ENCODE results near the gene ZSCAN23. TPM values are rescaled to one million over a fixed set of nuclear protein-coding genes. Genes with fewer than 3 reads are reported as not detected.
"Not testable (repeated sequence)": the region's sequence is repeated elsewhere in the genome, so short reads cannot be mapped to it uniquely, and the experiment has no call there.

The ZSCAN23 gene
- total RNA-seq, 1 experiment from 2014 or later: 5.4 TPM

- Histone ChIP-seq H3K27ac (ENCODE audit: low read depth, low read length, poor library complexity, severe bottlenecking) (no peak overlapping the region), H3K27me3 (replicated peaks; ENCODE audit: insufficient read depth, low read depth, low read length, poor library complexity) (no peaks in the 10 kb centered on the region), H3K4me1 (ENCODE audit: insufficient read depth, low read length, poor library complexity, severe bottlenecking) (no peaks in the 10 kb centered on the region), H3K4me3 (ENCODE audit: low read depth, low read length, poor library complexity, severe bottlenecking) (no peak overlapping the region), H3K9me3 (ENCODE audit: low read depth, low read length, poor library complexity, severe bottlenecking) (no peaks in the 10 kb centered on the region), H3K36me3 (ENCODE audit: insufficient read depth, low read length, poor library complexity, severe bottlenecking) (no peaks in the 10 kb centered on the region)
- DNase-seq (ENCODE audit: low spot score): no peak
- TF ChIP-seq CTCF (conservative IDR thresholded peaks at IDR 0.05; ENCODE audit: low read depth, low read length) (no peak), EZH2 (IDR thresholded peaks at IDR 0.05; ENCODE audit: borderline replicate concordance, low read depth, low read length, poor library complexity, severe bottlenecking) (no peak)
- CTCF ChIA-PET: no interaction called here
- intact Hi-C loops (cut with micrococcal nuclease; ENCODE audit: unreplicated experiment): no loop called here
- POLR2A ChIA-PET (ENCODE audit: low non-redundant PET): interaction anchor here (0.6 kb wide), 1 partner anchor 9 kb away, joined by 6 read pairs; no protein-coding TSS in a partner anchor
- BruUV-seq (replicated peaks): no TSS peak
Observed at GRCh38 chr6:28407401-28407800, 35.9 kb downstream of the ZSCAN23 start.

- H3K9me3 ChIP-seq (ENCODE audit: low read depth, low read length, poor library complexity, severe bottlenecking); H3K27me3 ChIP-seq (replicated peaks; ENCODE audit: insufficient read depth, low read depth, low read length, poor library complexity); H3K4me3 ChIP-seq (ENCODE audit: low read depth, low read length, poor library complexity, severe bottlenecking); H3K36me3 ChIP-seq (ENCODE audit: insufficient read depth, low read length, poor library complexity, severe bottlenecking); H3K4me1 ChIP-seq (ENCODE audit: insufficient read depth, low read length, poor library complexity, severe bottlenecking); POLR2A ChIA-PET (ENCODE audit: low non-redundant PET); BruUV-seq (replicated peaks); H3K27ac ChIP-seq (ENCODE audit: low read depth, low read length, poor library complexity, severe bottlenecking); DNase-seq (ENCODE audit: low spot score); CTCF ChIA-PET; intact Hi-C loops (cut with micrococcal nuclease; ENCODE audit: unreplicated experiment): not testable (repeated sequence)
Observed at GRCh38 chr6:28403923-28404322, 39.4 kb downstream of the ZSCAN23 start.

GRCh38 chr6:28402197-28402596, 41.1 kb downstream of the ZSCAN23 start:
- ChIA-PET POLR2A (ENCODE audit: low non-redundant PET) (no interaction called here), CTCF (no interaction called here)
- intact Hi-C loops (cut with micrococcal nuclease; ENCODE audit: unreplicated experiment): no loop called here
- BruUV-seq (replicated peaks): no TSS peak
- TF ChIP-seq EZH2 (IDR thresholded peaks at IDR 0.05; ENCODE audit: borderline replicate concordance, low read depth, low read length, poor library complexity, severe bottlenecking) (no peak), CTCF (conservative IDR thresholded peaks at IDR 0.05; ENCODE audit: low read depth, low read length) (no peak)
- DNase-seq (ENCODE audit: low spot score): no peak
- H3K4me3 ChIP-seq (ENCODE audit: low read depth, low read length, poor library complexity, severe bottlenecking): no peak overlapping the region
- no peaks in the 10 kb centered on the region for H3K9me3 ChIP-seq (ENCODE audit: low read depth, low read length, poor library complexity, severe bottlenecking)
- no peaks in the 10 kb centered on the region for H3K27me3 ChIP-seq (replicated peaks; ENCODE audit: insufficient read depth, low read depth, low read length, poor library complexity)
- peaks cover 10% of the 10 kb centered on the region for H3K4me1 ChIP-seq (ENCODE audit: insufficient read depth, low read length, poor library complexity, severe bottlenecking)
- peaks cover 11% of the 10 kb centered on the region for H3K36me3 ChIP-seq (ENCODE audit: insufficient read depth, low read length, poor library complexity, severe bottlenecking)
- no peak overlapping the region for H3K27ac ChIP-seq (ENCODE audit: low read depth, low read length, poor library complexity, severe bottlenecking)

GRCh38 chr6:28401172-28401571, 42.1 kb downstream of the ZSCAN23 start:
- intact Hi-C loops (cut with micrococcal nuclease; ENCODE audit: unreplicated experiment): no loop called here
- H3K27ac ChIP-seq (ENCODE audit: low read depth, low read length, poor library complexity, severe bottlenecking): no peak overlapping the region
- ChIA-PET CTCF (no interaction called here), POLR2A (ENCODE audit: low non-redundant PET) (interaction anchor here (0.7 kb wide), 1 partner anchor 46 kb away, joined by 3 read pairs; no protein-coding TSS in a partner anchor)
- no peaks in the 10 kb centered on the region for H3K27me3 ChIP-seq (replicated peaks; ENCODE audit: insufficient read depth, low read depth, low read length, poor library complexity)
- TF ChIP-seq CTCF (conservative IDR thresholded peaks at IDR 0.05; ENCODE audit: low read depth, low read length) (no peak), EZH2 (IDR thresholded peaks at IDR 0.05; ENCODE audit: borderline replicate concordance, low read depth, low read length, poor library complexity, severe bottlenecking) (no peak)
- H3K36me3 ChIP-seq (ENCODE audit: insufficient read depth, low read length, poor library complexity, severe bottlenecking): peaks cover 15% of the 10 kb centered on the region
- H3K9me3 ChIP-seq (ENCODE audit: low read depth, low read length, poor library complexity, severe bottlenecking): no peaks in the 10 kb centered on the region
- BruUV-seq (replicated peaks): no TSS peak
- H3K4me3 ChIP-seq (ENCODE audit: low read depth, low read length, poor library complexity, severe bottlenecking): no peak overlapping the region
- no peak for DNase-seq (ENCODE audit: low spot score)
- H3K4me1 ChIP-seq (ENCODE audit: insufficient read depth, low read length, poor library complexity, severe bottlenecking): peaks cover 12% of the 10 kb centered on the region
